ENCODE measurements around the gene ARL2.

ARL2 gene

GRCh38 chr11:65013130-65013887 lies 651 bp upstream of the ARL2 start:
- TF ChIP-seq CTCF (IDR thresholded peaks at IDR 0.05; ENCODE audit: low read depth, low read length, missing control alignments): peak; percentile 87
- Histone ChIP-seq H3K27ac (peak overlapping the region; percentile 81), H3K4me3 (ENCODE audit: low read depth, low read length) (peak overlapping the region; percentile 74), H3K27me3 (replicated peaks) (no peaks in the 10 kb centered on the region), H3K36me3 (replicated peaks) (no peaks in the 10 kb centered on the region)
- peak; percentile 83 for DNase-seq
- in situ Hi-C loops (cut with HindIII; ENCODE audit: low pct_ligation_motif_present, low sequenced_read_pairs): no loop called here

DNA sequence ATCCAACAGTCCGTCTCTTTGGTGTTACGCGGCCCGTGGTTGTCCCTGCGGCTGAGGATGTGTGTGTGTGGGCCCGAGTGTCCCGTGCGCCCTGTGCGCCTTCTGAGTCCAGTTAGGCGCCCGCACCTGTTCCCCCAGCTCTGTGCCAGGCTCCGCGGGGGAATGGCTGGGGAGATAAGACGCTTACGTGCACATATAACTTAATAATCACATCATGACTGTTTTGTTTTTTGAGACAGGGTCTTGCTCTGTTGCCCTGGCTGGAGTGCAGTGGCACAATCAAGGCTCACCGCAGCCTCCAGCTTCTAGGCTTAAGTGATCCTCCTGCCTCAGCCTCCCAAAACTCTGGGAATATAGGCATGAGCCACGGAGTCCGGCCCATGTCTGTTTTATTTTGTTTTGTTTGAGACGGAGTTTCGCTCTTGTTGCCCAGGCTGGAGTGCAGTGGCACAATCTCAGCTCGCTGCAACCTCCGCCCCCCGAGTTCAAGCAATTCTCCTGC lies 817 bp downstream of the ARL2 start:
- TF ChIP-seq CTCF (IDR thresholded peaks at IDR 0.05; ENCODE audit: low read depth, low read length, missing control alignments): no peak
- H3K36me3 ChIP-seq (replicated peaks): no peaks in the 10 kb centered on the region
- peak overlapping the region; percentile 74 for H3K4me3 ChIP-seq (ENCODE audit: low read depth, low read length)
- DNase-seq: no peak
- in situ Hi-C loops (cut with HindIII; ENCODE audit: low pct_ligation_motif_present, low sequenced_read_pairs): no loop called here
- H3K27me3 ChIP-seq (replicated peaks): no peaks in the 10 kb centered on the region
- peak overlapping the region; percentile 81 for H3K27ac ChIP-seq

DNA sequence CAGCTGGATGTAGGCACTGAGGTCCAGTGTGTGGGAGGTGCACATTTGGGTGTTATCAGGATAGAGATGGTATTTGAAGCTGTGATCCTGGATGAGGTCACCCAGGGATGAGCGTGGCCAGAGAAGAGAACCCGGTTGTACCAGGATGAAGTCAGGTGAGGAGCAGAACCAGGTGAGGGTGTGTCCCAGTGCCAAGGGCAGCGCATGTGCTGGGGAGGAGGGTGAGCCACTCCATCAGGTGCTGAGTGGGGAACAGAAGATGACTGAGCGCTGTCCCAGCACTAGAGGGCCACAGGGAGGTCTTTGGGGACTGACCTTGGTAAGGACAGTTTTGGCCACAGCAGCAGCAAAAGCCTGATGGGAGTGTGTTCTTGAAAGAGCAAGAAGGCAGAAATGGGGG lies 2.7 kb downstream of the ARL2 start:
- in situ Hi-C loops (cut with HindIII; ENCODE audit: low pct_ligation_motif_present, low sequenced_read_pairs): no loop called here
- H3K4me3 ChIP-seq (ENCODE audit: low read depth, low read length): no peak overlapping the region
- H3K36me3 ChIP-seq (replicated peaks): no peaks in the 10 kb centered on the region
- TF ChIP-seq CTCF (IDR thresholded peaks at IDR 0.05; ENCODE audit: low read depth, low read length, missing control alignments): no peak
- no peaks in the 10 kb centered on the region for H3K27me3 ChIP-seq (replicated peaks)
- DNase-seq: no peak
- H3K27ac ChIP-seq: no peak overlapping the region

GRCh38 chr11:65017937-65018336 lies 4.0 kb downstream of the ARL2 start:
- no peak for DNase-seq
- Histone ChIP-seq H3K4me3 (ENCODE audit: low read depth, low read length) (no peak overlapping the region), H3K36me3 (replicated peaks) (no peaks in the 10 kb centered on the region), H3K27me3 (replicated peaks) (no peaks in the 10 kb centered on the region), H3K27ac (no peak overlapping the region)
- TF ChIP-seq CTCF (IDR thresholded peaks at IDR 0.05; ENCODE audit: low read depth, low read length, missing control alignments): no peak
- in situ Hi-C loops (cut with HindIII; ENCODE audit: low pct_ligation_motif_present, low sequenced_read_pairs): no loop called here

GRCh38 chr11:65019824-65020223 lies 5.9 kb downstream of the ARL2 start:
- Histone ChIP-seq H3K4me3 (ENCODE audit: low read depth, low read length) (no peak overlapping the region), H3K27ac (no peak overlapping the region), H3K27me3 (replicated peaks) (no peaks in the 10 kb centered on the region), H3K36me3 (replicated peaks) (no peaks in the 10 kb centered on the region)
- TF ChIP-seq CTCF (IDR thresholded peaks at IDR 0.05; ENCODE audit: low read depth, low read length, missing control alignments): no peak
- DNase-seq: no peak
- in situ Hi-C loops (cut with HindIII; ENCODE audit: low pct_ligation_motif_present, low sequenced_read_pairs): no loop called here

DNA sequence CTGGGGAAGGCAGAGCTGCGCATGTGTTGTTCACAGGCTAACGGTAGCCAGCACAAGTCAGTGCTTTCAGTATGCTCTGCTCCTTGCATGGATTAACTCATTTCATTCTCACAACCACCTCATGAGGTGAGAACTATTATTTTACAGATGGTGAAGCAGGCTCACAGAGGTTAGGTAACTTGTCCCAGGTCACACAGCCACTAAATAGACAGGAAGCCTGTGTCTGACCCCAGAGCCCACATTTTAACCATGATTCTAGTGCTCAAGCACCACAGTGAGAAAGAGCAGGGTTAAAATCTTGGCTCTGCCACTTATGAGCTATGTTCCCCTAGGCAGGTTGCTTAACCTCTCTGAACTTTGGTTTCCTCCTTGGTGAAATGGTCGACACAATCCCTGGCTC lies 7.0 kb downstream of the ARL2 start:
- in situ Hi-C loops (cut with HindIII; ENCODE audit: low pct_ligation_motif_present, low sequenced_read_pairs): no loop called here
- Histone ChIP-seq H3K27me3 (replicated peaks) (no peaks in the 10 kb centered on the region), H3K36me3 (replicated peaks) (no peaks in the 10 kb centered on the region), H3K27ac (no peak overlapping the region), H3K4me3 (ENCODE audit: low read depth, low read length) (no peak overlapping the region)
- no peak for TF ChIP-seq CTCF (IDR thresholded peaks at IDR 0.05; ENCODE audit: low read depth, low read length, missing control alignments)
- DNase-seq: no peak
